IPS-15b (cell line): ENCODE results near the gene NGEF.

Source experiments
- H3K27me3 ChIP-seq: one replicate; pipeline ENCODE4 v1.6.1; 2013; ENCODE audit warnings: low read length; ENCODE audit not compliant: control insufficient read depth, insufficient read depth
- H3K36me3 ChIP-seq: one replicate; pipeline ENCODE4 v1.6.1; 2013; ENCODE audit warnings: low read length; ENCODE audit not compliant: control insufficient read depth, insufficient read depth
- H3K4me1 ChIP-seq: one replicate; pipeline ENCODE4 v1.6.1; 2013; ENCODE audit warnings: mild to moderate bottlenecking, low read length; ENCODE audit not compliant: control insufficient read depth, insufficient read depth
- H3K4me3 ChIP-seq: one replicate; pipeline ENCODE4 v1.5.1; 2013; ENCODE audit warnings: low read depth, low read length
- H3K9ac ChIP-seq: one replicate; pipeline ENCODE4 v1.6.1; 2013; ENCODE audit warnings: low read depth, mild to moderate bottlenecking, low read length
- H3K9me3 ChIP-seq: one replicate; pipeline ENCODE4 v1.6.1; 2013; ENCODE audit warnings: mild to moderate bottlenecking, low read length; ENCODE audit not compliant: control insufficient read depth, insufficient read depth

NGEF gene

GRCh38 chr2:232872826-232873225 lies 140.2 kb downstream of the NGEF start:
- Histone ChIP-seq H3K9ac (no peak overlapping the region), H3K4me1 (no peaks in the 10 kb centered on the region), H3K36me3 (no peaks in the 10 kb centered on the region), H3K4me3 (no peak overlapping the region), H3K9me3 (no peaks in the 10 kb centered on the region), H3K27me3 (peaks cover 18% of the 10 kb centered on the region)

- Histone ChIP-seq H3K9ac (no peak overlapping the region), H3K4me3 (no peak overlapping the region)
Measured at GRCh38 chr2:232871835-232872736, 141.0 kb downstream of the NGEF start.

GRCh38 chr2:232871418-232871834 lies 141.6 kb downstream of the NGEF start:
- no peak overlapping the region for H3K4me3 ChIP-seq
- H3K4me1 ChIP-seq: no peaks in the 10 kb centered on the region
- H3K9me3 ChIP-seq: no peaks in the 10 kb centered on the region
- H3K9ac ChIP-seq: no peak overlapping the region
- H3K27me3 ChIP-seq: peaks cover 9% of the 10 kb centered on the region
- H3K36me3 ChIP-seq: no peaks in the 10 kb centered on the region

More at GRCh38 chr2:232871835-232872736, 141.0 kb downstream of the NGEF start:
- Histone ChIP-seq H3K9me3 (no peaks in the 10 kb centered on the region), H3K4me1 (no peaks in the 10 kb centered on the region), H3K36me3 (no peaks in the 10 kb centered on the region), H3K27me3 (peaks cover 11% of the 10 kb centered on the region)

GRCh38 chr2:232870766-232871371 lies 142.2 kb downstream of the NGEF start:
- Histone ChIP-seq H3K36me3 (no peaks in the 10 kb centered on the region), H3K9ac (no peak overlapping the region), H3K27me3 (peaks cover 9% of the 10 kb centered on the region), H3K4me1 (no peaks in the 10 kb centered on the region), H3K4me3 (no peak overlapping the region), H3K9me3 (no peaks in the 10 kb centered on the region)

- Histone ChIP-seq H3K36me3 (no peaks in the 10 kb centered on the region), H3K4me1 (no peaks in the 10 kb centered on the region), H3K9ac (no peak within 1 kb of the TSS), H3K4me3 (no peak within 1 kb of the TSS), H3K9me3 (no peaks in the 10 kb centered on the region), H3K27me3 (peaks cover 3% of the 10 kb centered on the region)
Measured at GRCh38 chr2:232870018-232870765, 142.9 kb downstream of the NGEF start, which contains the start of gene SNORC. Gene SNORC (plus strand): TSS chr2:232870264. CDS start chr2:232870342, 78 bp downstream.

- Histone ChIP-seq H3K9me3 (no peaks in the 10 kb centered on the region), H3K36me3 (no peaks in the 10 kb centered on the region), H3K4me1 (no peaks in the 10 kb centered on the region), H3K9ac (no peak overlapping the region), H3K4me3 (no peak overlapping the region), H3K27me3 (no peaks in the 10 kb centered on the region)
Measured at GRCh38 chr2:232869138-232870017, 143.7 kb downstream of the NGEF start.

- H3K4me1 ChIP-seq: no peaks in the 10 kb centered on the region
- H3K9me3 ChIP-seq: no peaks in the 10 kb centered on the region
- H3K36me3 ChIP-seq: no peaks in the 10 kb centered on the region
- H3K4me3 ChIP-seq: no peak overlapping the region
- H3K27me3 ChIP-seq: no peaks in the 10 kb centered on the region
- no peak overlapping the region for H3K9ac ChIP-seq
Measured at GRCh38 chr2:232866104-232866503, 147.0 kb downstream of the NGEF start.

GRCh38 chr2:232865165-232865564 lies 147.9 kb downstream of the NGEF start:
- no peaks in the 10 kb centered on the region for H3K36me3 ChIP-seq
- H3K4me1 ChIP-seq: no peaks in the 10 kb centered on the region
- H3K27me3 ChIP-seq: no peaks in the 10 kb centered on the region
- H3K9ac ChIP-seq: no peak overlapping the region
- H3K9me3 ChIP-seq: no peaks in the 10 kb centered on the region
- no peak overlapping the region for H3K4me3 ChIP-seq

GRCh38 chr2:232863996-232864395 lies 149.1 kb downstream of the NGEF start:
- no peak overlapping the region for H3K4me3 ChIP-seq
- H3K4me1 ChIP-seq: no peaks in the 10 kb centered on the region
- no peaks in the 10 kb centered on the region for H3K27me3 ChIP-seq
- H3K36me3 ChIP-seq: no peaks in the 10 kb centered on the region
- H3K9me3 ChIP-seq: no peaks in the 10 kb centered on the region
- no peak overlapping the region for H3K9ac ChIP-seq

- H3K4me1 ChIP-seq: no peaks in the 10 kb centered on the region
- H3K9me3 ChIP-seq: no peaks in the 10 kb centered on the region
- H3K9ac ChIP-seq: no peak overlapping the region
- no peaks in the 10 kb centered on the region for H3K27me3 ChIP-seq
- H3K36me3 ChIP-seq: peaks cover 8% of the 10 kb centered on the region
- H3K4me3 ChIP-seq: no peak overlapping the region
Measured at GRCh38 chr2:232861353-232861752, 151.7 kb downstream of the NGEF start.
